GM12878 (cell line): Measurements from ENCODE around the gene TMC8. TPM values are rescaled to one million over a fixed set of nuclear protein-coding genes. Genes with fewer than 3 reads are reported as not detected.

Experiments used
- ETV6 ChIP-seq, 2 experiments: fragments of 450-650 bp in 1 of 2; IDR thresholded peaks in 1 of 2; conservative IDR thresholded peaks in 1 of 2; 2 replicates each; pipeline ENCODE4 v1.6.1; 2014; ENCODE audit warnings: antibody characterized with exemption in 1 of 2, borderline replicate concordance in 1 of 2, low read depth in 1 of 2, mild to moderate bottlenecking in 1 of 2, moderate library complexity in 1 of 2
- ZNF217 ChIP-seq: fragments of 450-650 bp; IDR thresholded peaks from 2 replicates; pipeline ENCODE4 v1.6.1; 2017; ENCODE audit warnings: antibody characterized with exemption, mild to moderate bottlenecking
- polyA plus RNA-seq, 11 experiments: library from polyadenylated mRNA; depleted of rRNA in 4 of 11; unstranded in 6 of 11; stranded (reverse) in 5 of 11; fragments of >200 nt; fragmentation: Nextera tagmentation in 4 of 11; fragmentation: Illumina TruSeq in 1 of 11; extraction: Ambion mirVana in 4 of 11; extraction: Trizol in 1 of 11; gene quantifications; 1 replicate in 1 of 11; 2 replicates in 10 of 11; pipeline versions ENCODE4 v1.2.1 to v1.2.3, GENCODE V29; 2011 to 2016; ENCODE audit warnings: inconsistent platforms in 2 of 11, missing spikeins in 2 of 11, low read depth in 1 of 11
- total RNA-seq, 4 experiments: library from RNA; depleted of rRNA in 3 of 4; stranded (reverse); fragments of >200 nt in 3 of 4; fragmentation: Illumina TruSeq in 1 of 4; extraction: Trizol in 1 of 4; gene quantifications; 2 replicates each; pipeline versions ENCODE4 v1.2.1 to v1.2.3, GENCODE V29; 2013 to 2021
- TF ChIP-seq, protein P1 (sequence below): IDR thresholded peaks from 2 replicates; pipeline ENCODE4 v1.6.1; 2011; ENCODE audit warnings: mild to moderate bottlenecking, low read depth, low read length, moderate library complexity; ENCODE audit not compliant: insufficient replicate concordance
- TF ChIP-seq, protein P2 (sequence below): IDR thresholded peaks from 2 replicates; pipeline ENCODE4 v1.6.1; 2012; ENCODE audit warnings: low read depth, low read length, improper control_type of control experiment
- TF ChIP-seq, protein P3 (sequence below): fragments of 450-650 bp; IDR thresholded peaks from 2 replicates; pipeline ENCODE4 v1.6.1; 2017; ENCODE audit warnings: antibody characterized with exemption, mild to moderate bottlenecking, moderate library complexity

Gene TMC8
- total and polyA plus RNA-seq, 10 of the 15 experiments (the other 5 are each of a cell fraction or from before 2014, with no cell fraction given) = 2.7 to 128 (median 40.0) TPM

DNA sequence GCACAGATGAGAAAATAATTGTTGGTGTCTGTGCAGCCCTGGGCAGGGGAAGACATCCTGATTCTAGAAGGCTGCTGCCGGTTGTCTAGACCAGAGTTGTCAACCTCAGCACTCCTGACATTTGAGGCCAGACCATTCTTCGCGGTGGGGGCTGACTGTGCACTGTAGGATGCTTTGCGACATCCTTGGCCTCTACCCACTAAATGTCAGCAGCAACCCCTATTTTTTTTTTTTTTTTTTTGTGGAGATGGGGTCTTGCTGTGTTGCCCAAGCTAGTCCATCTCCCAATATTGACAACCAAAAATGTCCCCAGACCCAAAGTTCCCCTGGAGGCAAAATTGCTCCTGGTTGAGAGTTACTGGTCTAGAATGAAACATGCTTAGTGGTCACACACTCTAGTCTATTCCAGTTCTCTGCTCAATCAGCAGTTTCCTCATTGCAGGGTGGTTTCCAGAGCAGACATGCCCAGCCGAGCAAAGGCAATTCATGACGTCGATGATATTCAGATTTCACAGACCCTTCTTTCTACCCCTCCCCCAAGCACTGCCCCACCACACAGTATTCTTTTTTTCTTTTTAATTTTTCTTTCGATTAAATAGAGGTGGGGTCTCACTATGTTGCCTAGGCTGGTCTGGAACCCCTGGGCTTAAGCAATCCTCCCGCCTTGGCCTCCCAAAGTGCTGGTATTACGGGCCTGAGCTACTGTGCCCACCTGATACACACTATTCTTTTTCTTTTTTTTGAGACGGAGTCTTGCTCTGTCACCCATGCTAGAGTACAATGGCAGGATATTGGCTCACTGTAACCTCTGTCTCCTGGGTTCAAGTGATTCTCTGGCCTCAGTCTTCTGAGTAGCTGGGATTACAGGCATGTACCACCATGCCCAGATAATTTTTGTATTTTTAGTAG is 24.6 kb downstream of the TMC8 start (continued):
- TF ChIP-seq ZNF217 (no peak), ETV6 (conservative IDR thresholded peaks at IDR 0.05 in 1 of 2, IDR thresholded peaks at IDR 0.05 in 1 of 2; ENCODE audit: borderline replicate concordance in 1 of 2, low read depth in 1 of 2) (peak in 1 of 2 experiments; percentile 43; a peak in 1 of 4 replicates)
- TF ChIP-seq, protein P1, sequence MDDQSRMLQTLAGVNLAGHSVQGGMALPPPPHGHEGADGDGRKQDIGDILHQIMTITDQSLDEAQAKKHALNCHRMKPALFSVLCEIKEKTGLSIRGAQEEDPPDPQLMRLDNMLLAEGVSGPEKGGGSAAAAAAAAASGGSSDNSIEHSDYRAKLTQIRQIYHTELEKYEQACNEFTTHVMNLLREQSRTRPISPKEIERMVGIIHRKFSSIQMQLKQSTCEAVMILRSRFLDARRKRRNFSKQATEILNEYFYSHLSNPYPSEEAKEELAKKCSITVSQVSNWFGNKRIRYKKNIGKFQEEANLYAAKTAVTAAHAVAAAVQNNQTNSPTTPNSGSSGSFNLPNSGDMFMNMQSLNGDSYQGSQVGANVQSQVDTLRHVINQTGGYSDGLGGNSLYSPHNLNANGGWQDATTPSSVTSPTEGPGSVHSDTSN = no peak
- TF ChIP-seq, protein P2, sequence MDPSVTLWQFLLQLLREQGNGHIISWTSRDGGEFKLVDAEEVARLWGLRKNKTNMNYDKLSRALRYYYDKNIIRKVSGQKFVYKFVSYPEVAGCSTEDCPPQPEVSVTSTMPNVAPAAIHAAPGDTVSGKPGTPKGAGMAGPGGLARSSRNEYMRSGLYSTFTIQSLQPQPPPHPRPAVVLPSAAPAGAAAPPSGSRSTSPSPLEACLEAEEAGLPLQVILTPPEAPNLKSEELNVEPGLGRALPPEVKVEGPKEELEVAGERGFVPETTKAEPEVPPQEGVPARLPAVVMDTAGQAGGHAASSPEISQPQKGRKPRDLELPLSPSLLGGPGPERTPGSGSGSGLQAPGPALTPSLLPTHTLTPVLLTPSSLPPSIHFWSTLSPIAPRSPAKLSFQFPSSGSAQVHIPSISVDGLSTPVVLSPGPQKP = 0 out of 2 replicates have a peak, but pooled peaks have one; percentile 52
- TF ChIP-seq, protein P3, sequence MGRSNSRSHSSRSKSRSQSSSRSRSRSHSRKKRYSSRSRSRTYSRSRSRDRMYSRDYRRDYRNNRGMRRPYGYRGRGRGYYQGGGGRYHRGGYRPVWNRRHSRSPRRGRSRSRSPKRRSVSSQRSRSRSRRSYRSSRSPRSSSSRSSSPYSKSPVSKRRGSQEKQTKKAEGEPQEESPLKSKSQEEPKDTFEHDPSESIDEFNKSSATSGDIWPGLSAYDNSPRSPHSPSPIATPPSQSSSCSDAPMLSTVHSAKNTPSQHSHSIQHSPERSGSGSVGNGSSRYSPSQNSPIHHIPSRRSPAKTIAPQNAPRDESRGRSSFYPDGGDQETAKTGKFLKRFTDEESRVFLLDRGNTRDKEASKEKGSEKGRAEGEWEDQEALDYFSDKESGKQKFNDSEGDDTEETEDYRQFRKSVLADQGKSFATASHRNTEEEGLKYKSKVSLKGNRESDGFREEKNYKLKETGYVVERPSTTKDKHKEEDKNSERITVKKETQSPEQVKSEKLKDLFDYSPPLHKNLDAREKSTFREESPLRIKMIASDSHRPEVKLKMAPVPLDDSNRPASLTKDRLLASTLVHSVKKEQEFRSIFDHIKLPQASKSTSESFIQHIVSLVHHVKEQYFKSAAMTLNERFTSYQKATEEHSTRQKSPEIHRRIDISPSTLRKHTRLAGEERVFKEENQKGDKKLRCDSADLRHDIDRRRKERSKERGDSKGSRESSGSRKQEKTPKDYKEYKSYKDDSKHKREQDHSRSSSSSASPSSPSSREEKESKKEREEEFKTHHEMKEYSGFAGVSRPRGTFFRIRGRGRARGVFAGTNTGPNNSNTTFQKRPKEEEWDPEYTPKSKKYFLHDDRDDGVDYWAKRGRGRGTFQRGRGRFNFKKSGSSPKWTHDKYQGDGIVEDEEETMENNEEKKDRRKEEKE = peak; percentile 90
- TF ChIP-seq, all 136 proteins: peak for 67
